GM12801 (cell line): Measurements from ENCODE around the gene UGT1A4.

Source experiments
- CTCF ChIP-seq: IDR thresholded peaks from one replicate; pipeline ENCODE4 v1.5.1; 2011; ENCODE audit warnings: control low read depth; ENCODE audit not compliant: insufficient read length; ENCODE audit errors: extremely low read depth

Gene UGT1A4

GRCh38 chr2:233700028-233700635, 18.4 kb upstream of the UGT1A4 start:
- TF ChIP-seq CTCF: no peak

- TF ChIP-seq CTCF: no peak
These were observed 16.3 kb upstream of the UGT1A4 start for GRCh38 chr2:233702238-233702637.

DNA sequence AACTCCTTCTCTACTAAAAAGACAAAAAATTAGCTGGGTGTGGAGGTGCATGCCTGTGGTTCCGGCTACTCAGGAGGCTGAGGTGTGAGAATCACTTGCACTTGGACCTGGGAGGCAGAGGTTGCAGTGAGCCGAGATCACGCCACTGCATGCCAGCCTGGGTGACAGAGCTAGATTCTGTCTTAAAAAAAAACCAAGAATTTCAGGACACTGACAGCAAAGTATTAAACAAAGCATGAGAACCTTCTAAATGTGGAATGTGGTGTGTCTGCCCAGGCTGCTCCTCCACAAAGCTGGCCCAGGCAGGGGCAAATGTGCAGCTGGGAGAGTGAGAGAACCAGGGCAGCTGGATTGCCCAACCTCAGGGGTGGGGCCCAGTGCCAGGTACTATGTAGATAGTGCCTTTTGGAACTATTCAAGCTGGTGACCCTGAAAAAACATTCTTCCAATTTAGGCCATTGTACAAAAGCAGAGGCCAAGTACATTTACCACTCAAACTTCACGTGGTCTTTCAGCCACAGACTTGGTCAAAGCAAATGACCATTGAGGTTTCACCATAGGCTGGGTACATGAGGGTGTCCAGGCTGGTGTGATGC, 12.5 kb upstream of the UGT1A4 start:
- TF ChIP-seq CTCF: no peak

GRCh38 chr2:233706720-233707119, 11.8 kb upstream of the UGT1A4 start:
- TF ChIP-seq CTCF: no peak

- TF ChIP-seq CTCF: no peak
These were observed 10.4 kb upstream of the UGT1A4 start for GRCh38 chr2:233707940-233708644.

DNA sequence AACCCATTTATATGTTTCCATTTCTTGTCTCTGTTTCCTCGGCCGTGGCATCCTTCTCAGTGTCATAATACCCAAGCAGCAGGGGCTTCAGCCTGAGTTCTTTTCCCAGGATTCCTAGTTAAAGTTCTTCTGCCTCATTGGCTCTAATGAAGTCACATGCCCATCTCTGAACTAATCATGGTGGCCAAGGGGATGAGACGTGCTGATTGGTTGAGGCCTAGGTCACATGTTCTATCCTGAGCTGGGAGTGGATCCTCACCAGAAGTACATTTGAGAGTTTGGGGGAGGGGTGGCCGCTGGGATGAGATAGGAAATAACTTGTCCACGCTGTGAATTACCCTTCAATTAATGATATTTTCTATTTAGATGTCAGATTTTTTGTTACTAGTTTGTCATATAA, 9.6 kb upstream of the UGT1A4 start:
- TF ChIP-seq CTCF: no peak

DNA sequence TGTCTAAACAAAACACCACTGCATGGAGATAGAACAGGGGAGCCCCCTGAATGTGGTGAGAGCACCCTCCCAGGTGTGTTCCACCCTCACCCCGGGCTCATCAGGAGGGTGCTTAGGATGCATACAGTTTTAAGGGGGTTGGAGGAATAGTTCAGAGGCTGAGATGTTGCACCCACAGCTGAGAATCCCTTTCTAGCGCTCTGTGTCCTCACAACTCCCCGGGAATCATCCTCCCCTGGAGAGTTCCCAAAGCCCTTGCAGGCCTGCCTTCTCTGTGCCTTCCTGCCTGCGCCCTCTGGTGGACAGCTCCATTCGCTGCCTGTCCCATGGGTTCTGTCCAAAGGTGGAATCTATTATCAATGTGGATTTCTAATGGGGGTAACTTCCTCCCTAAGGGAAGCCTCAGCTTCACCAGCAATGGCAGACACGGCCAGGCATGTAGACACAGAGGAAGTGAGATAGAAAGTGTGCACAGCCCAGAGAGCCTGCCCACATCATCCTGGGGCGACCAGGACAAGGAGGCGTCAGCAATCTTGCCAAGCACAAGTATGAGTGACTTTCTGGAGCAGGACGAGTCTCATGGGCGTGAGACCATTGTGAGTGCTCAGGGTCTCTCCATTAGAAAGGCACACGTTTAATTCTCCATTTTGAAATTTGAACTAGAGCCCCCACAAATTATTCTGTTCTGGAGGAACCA, 7.1 kb upstream of the UGT1A4 start:
- no peak for TF ChIP-seq CTCF
